Measurements from ENCODE around the gene KLK2. TPM values are rescaled to one million over a fixed set of nuclear protein-coding genes. Genes with fewer than 3 reads are reported as not detected.
A peak's percentile ranks its signal among the peaks of the same experiment; 100 is the strongest.

The KLK2 gene
- total RNA-seq, 1 experiment from 2014 or later = not detected

DNA sequence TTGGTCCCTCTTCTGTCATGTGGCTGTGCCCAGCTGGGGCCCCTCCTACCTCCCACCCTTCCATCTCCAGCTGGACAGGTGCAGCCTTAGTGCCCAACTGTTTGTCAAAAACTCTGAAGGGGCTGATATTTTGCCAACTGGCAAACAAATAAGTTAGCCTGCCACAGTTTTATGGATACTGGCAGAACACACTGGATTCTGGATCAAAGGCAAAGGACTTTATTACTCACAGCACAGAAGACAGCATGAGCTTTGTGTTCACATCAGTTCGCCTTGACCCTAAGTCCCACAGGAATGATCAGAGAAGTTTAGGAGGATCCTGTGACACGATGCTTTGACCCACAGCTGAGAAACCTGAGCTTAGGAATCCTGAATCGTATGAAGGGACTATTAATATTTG, 16.4 kb downstream of the KLK2 start:
- no peak for ATAC-seq
- no peaks in the 10 kb centered on the region for H3K9me3 ChIP-seq (ENCODE audit: control insufficient read depth, insufficient read depth, low read depth, low read length)
- ChIA-PET CTCF (no interaction called here), POLR2A (no interaction called here)
- H3K27ac ChIP-seq (ENCODE audit: low read length) = no peak overlapping the region
- TF ChIP-seq TCF7L2 (IDR thresholded peaks at IDR 0.05; ENCODE audit: low read depth, low read length) (peak; percentile 49; the same call in 1 of the 2 replicates), SIN3A (IDR thresholded peaks at IDR 0.05; ENCODE audit: borderline replicate concordance, insufficient read depth, low read depth, low read length) (no peak), POLR2AphosphoS5 (IDR thresholded peaks at IDR 0.05; ENCODE audit: low read depth, low read length) (no peak), REST (IDR thresholded peaks at IDR 0.05; ENCODE audit: insufficient read depth in 1 of 2, low read depth in 2 of 2, low read length in 1 of 2) (no peak)
- DNase-seq (ENCODE audit: low read depth, low spot score) = no peak
- H3K4me3 ChIP-seq (ENCODE audit: low read depth in 2 of 2, low read length in 2 of 2) = no peak overlapping the region
- in situ Hi-C loops (cut with HindIII; ENCODE audit: low pct_unique_long_range_greater_than_20kb, low sequenced_read_pairs) (no loop called here), intact Hi-C loops (cut with micrococcal nuclease; ENCODE audit: unreplicated experiment) (no loop called here)
- no peaks in the 10 kb centered on the region for H3K36me3 ChIP-seq (ENCODE audit: control insufficient read depth, insufficient read depth, low read length)
- no TSS peak for BruUV-seq (replicated peaks)
- no peaks in the 10 kb centered on the region for H3K4me1 ChIP-seq (ENCODE audit: control insufficient read depth, insufficient read depth, low read length)
- peaks cover 2% of the 10 kb centered on the region; the same call in 1 of the 2 replicates for H3K27me3 ChIP-seq (ENCODE audit: control insufficient read depth, insufficient read depth, low read length)

DNA sequence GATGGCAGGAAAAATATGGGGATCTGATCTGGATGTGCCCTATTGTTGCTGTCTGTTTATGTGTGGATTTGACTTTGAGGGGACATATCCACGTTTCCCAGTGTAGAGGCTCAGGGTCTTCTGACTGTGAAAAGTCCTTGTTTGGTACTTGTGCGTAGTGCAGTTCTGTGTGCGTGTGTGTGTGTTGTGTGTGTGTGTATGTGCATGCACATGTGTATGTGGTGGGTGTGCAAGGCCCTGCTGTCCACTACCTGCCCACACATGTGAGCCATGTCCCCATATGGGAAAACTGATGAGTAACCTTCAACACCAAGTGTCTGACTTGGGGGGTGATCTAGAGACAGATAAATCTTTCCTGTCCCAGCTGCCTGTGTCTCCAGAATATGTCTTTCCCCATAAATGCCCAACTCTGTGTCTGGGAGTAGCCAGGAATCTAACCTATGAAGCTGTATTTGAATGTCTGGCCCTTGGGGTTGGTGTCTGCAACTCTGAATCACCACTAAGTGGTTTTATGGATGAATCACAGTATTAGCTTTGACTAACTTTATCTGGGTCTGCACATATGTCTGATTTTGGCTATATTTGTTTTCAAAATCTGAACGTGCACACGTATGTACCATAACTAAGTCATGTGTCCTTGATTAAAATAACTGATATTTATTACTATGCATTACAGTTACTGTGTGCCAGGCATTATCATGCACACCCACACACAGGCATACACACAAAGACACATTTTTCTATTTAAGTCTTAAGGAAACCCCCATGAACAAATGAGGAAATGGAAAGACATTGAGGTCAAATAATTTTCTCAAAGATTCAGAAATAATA, 17.4 kb downstream of the KLK2 start:
- no peaks in the 10 kb centered on the region for H3K4me1 ChIP-seq (ENCODE audit: control insufficient read depth, insufficient read depth, low read length)
- in situ Hi-C loops (cut with HindIII; ENCODE audit: low pct_unique_long_range_greater_than_20kb, low sequenced_read_pairs) = no loop called here
- ChIA-PET POLR2A (interaction anchor here (0.6 kb wide), 1 partner anchor 19 kb away, joined by 12 read pairs; no protein-coding TSS in a partner anchor), CTCF (no interaction called here)
- DNase-seq (ENCODE audit: low read depth, low spot score) = no peak
- no TSS peak for BruUV-seq (replicated peaks)
- TF ChIP-seq TCF7L2 (IDR thresholded peaks at IDR 0.05; ENCODE audit: low read depth, low read length) (no peak), REST (IDR thresholded peaks at IDR 0.05; ENCODE audit: insufficient read depth in 1 of 2, low read depth in 2 of 2, low read length in 1 of 2) (no peak), CTCF (IDR thresholded peaks at IDR 0.05) (no peak), SIN3A (IDR thresholded peaks at IDR 0.05; ENCODE audit: borderline replicate concordance, insufficient read depth, low read depth, low read length) (no peak), POLR2AphosphoS5 (IDR thresholded peaks at IDR 0.05; ENCODE audit: low read depth, low read length) (no peak)
- H3K9me3 ChIP-seq (ENCODE audit: control insufficient read depth, insufficient read depth, low read depth, low read length) = no peaks in the 10 kb centered on the region
- H3K36me3 ChIP-seq (ENCODE audit: control insufficient read depth, insufficient read depth, low read length) = no peaks in the 10 kb centered on the region
- no peak overlapping the region for H3K4me3 ChIP-seq (ENCODE audit: low read depth in 2 of 2, low read length in 2 of 2)
- peaks cover 2% of the 10 kb centered on the region; the same call in 1 of the 2 replicates for H3K27me3 ChIP-seq (ENCODE audit: control insufficient read depth, insufficient read depth, low read length)
- H3K27ac ChIP-seq (ENCODE audit: low read length) = no peak overlapping the region
- intact Hi-C loops (cut with micrococcal nuclease; ENCODE audit: unreplicated experiment) = no loop called here
- no peak for ATAC-seq

Measured in Panc1 (cell line).